WTC11 (cell line): ENCODE measurements around the gene LCN10.

Experiments used
- ESRRA ChIP-seq: sonication (generic); formaldehyde crosslinking; IDR thresholded peaks from 2 replicates; pipeline ENCODE4 v1.8.1; 2022; ENCODE audit warnings: mild to moderate bottlenecking, missing genetic modification reagents, borderline replicate concordance
- NFE2L1 ChIP-seq: sonication (generic); formaldehyde crosslinking; IDR thresholded peaks from 2 replicates; pipeline ENCODE4 v1.8.1; 2023; ENCODE audit warnings: missing genetic modification reagents
- NR2C2 ChIP-seq: sonication (generic); formaldehyde crosslinking; IDR thresholded peaks from 2 replicates; pipeline ENCODE4 v1.8.0; 2022; ENCODE audit warnings: mild to moderate bottlenecking, missing genetic modification reagents
- TP53 ChIP-seq: sonication (generic); formaldehyde crosslinking; IDR thresholded peaks from 2 replicates; pipeline ENCODE4 v1.8.1; 2023; ENCODE audit warnings: mild to moderate bottlenecking, missing genetic modification reagents
- TF ChIP-seq, protein P1 (sequence below): fragments of 200-600 bp; IDR thresholded peaks from 2 replicates; pipeline ENCODE4 v1.8.0; 2022; ENCODE audit warnings: antibody characterized with exemption
- TF ChIP-seq, protein P2 (sequence below): sonication (generic); formaldehyde crosslinking; conservative IDR thresholded peaks from 2 replicates; pipeline ENCODE4 v1.8.1; 2022; ENCODE audit warnings: mild to moderate bottlenecking, missing genetic modification reagents
- TF ChIP-seq, protein P3 (sequence below): sonication (generic); formaldehyde crosslinking; IDR thresholded peaks from 2 replicates; pipeline ENCODE4 v1.8.1; 2022; ENCODE audit warnings: mild to moderate bottlenecking, moderate library complexity, missing genetic modification reagents
- TF ChIP-seq, protein P4 (sequence below): sonication (generic); formaldehyde crosslinking; IDR thresholded peaks from 2 replicates; pipeline ENCODE4 v1.8.1; 2022; ENCODE audit warnings: low read depth, missing genetic modification reagents, borderline replicate concordance

DNA sequence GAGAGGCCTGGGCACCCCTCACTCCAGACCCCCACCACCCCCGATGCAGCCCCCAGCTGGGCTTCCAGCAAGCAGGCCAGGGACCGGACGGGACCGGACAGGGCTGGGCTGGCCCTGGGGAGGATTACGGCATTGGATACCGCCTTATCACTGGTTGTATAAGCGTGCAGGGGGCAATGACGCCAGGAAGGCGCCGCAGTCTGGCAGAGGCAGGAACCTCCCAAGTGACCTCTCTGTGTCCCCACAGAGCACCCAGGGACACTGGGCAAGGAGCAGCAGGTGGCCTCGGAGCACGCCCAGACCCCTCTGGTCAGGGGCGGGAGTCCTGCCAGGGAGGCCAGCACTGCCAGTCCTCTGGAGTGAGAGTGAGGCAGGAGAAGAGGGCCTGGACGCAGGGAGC lies 22.3 kb upstream of the LCN10 start:
- TF ChIP-seq, protein P1, sequence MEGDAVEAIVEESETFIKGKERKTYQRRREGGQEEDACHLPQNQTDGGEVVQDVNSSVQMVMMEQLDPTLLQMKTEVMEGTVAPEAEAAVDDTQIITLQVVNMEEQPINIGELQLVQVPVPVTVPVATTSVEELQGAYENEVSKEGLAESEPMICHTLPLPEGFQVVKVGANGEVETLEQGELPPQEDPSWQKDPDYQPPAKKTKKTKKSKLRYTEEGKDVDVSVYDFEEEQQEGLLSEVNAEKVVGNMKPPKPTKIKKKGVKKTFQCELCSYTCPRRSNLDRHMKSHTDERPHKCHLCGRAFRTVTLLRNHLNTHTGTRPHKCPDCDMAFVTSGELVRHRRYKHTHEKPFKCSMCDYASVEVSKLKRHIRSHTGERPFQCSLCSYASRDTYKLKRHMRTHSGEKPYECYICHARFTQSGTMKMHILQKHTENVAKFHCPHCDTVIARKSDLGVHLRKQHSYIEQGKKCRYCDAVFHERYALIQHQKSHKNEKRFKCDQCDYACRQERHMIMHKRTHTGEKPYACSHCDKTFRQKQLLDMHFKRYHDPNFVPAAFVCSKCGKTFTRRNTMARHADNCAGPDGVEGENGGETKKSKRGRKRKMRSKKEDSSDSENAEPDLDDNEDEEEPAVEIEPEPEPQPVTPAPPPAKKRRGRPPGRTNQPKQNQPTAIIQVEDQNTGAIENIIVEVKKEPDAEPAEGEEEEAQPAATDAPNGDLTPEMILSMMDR = no peak
- TF ChIP-seq, protein P2, sequence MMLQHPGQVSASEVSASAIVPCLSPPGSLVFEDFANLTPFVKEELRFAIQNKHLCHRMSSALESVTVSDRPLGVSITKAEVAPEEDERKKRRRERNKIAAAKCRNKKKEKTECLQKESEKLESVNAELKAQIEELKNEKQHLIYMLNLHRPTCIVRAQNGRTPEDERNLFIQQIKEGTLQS = no peak
- TF ChIP-seq NR2C2 (CRISPR knock-in tag) (no peak), ESRRA (CRISPR knock-in tag) (no peak), NFE2L1 (CRISPR knock-in tag) (no peak), TP53 (CRISPR knock-in tag) (no peak)
- TF ChIP-seq, protein P3, sequence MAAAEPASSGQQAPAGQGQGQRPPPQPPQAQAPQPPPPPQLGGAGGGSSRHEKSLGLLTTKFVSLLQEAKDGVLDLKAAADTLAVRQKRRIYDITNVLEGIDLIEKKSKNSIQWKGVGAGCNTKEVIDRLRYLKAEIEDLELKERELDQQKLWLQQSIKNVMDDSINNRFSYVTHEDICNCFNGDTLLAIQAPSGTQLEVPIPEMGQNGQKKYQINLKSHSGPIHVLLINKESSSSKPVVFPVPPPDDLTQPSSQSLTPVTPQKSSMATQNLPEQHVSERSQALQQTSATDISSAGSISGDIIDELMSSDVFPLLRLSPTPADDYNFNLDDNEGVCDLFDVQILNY (CRISPR knock-in tag) = no peak
- TF ChIP-seq, protein P4, sequence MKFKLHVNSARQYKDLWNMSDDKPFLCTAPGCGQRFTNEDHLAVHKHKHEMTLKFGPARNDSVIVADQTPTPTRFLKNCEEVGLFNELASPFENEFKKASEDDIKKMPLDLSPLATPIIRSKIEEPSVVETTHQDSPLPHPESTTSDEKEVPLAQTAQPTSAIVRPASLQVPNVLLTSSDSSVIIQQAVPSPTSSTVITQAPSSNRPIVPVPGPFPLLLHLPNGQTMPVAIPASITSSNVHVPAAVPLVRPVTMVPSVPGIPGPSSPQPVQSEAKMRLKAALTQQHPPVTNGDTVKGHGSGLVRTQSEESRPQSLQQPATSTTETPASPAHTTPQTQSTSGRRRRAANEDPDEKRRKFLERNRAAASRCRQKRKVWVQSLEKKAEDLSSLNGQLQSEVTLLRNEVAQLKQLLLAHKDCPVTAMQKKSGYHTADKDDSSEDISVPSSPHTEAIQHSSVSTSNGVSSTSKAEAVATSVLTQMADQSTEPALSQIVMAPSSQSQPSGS (CRISPR knock-in tag) = no peak
